K562 (cell line): ENCODE data around the gene DOLK. TPM values are rescaled to one million over a fixed set of nuclear protein-coding genes. Genes with fewer than 3 reads are reported as not detected.

Source experiments
- ATAC-seq: fragments of 200-7000 bp; cut with Tn5 transposase; 3 replicates; pipeline ENCODE4 v1.9.1; 2020; ENCODE audit warnings: moderate library complexity
- BruUV-seq: library from RNA; stranded (reverse); fragments of 400-500 nt; replicated peaks from 2 replicates; lab custom pipeline; 2021; lab: Mats Ljungman, UMichigan
- CTCF ChIA-PET: fragments of 300-600 bp; formaldehyde crosslinking; extraction: SDS; loops from one replicate; lab custom pipeline; 2021; ENCODE audit warnings: low intra/inter-chr PET ratio; lab: Yijun Ruan, JAX
- POLR2A ChIA-PET: fragments of 300-600, 350-650 bp; sonication (Branson Sonifier 250); formaldehyde crosslinking; extraction: SDS; loops from one replicate; lab custom pipeline; 2021; ENCODE audit warnings: antibody characterized with exemption, inconsistent platforms; lab: Yijun Ruan, JAX
- DNase-seq, 4 experiments: peaks; one replicate each; pipeline versions ENCODE4 v3.0.0 to v3.0.0-alpha.2; 2011 to 2018; ENCODE audit warnings: low spot score in 3 of 4, mixed read lengths in 3 of 4; ENCODE audit errors: extremely low read depth in 1 of 4
- FAIRE-seq: peaks from 2 replicates; lab custom pipeline; 2011; peaks lifted over from hg19 to GRCh38; lab: Jason Lieb, UNC
- H2AFZ ChIP-seq: 2 replicates; pipeline ENCODE4 v1.6.0; 2011; ENCODE audit warnings: low read depth, low read length, control low read depth, inconsistent platforms
- H3K27ac ChIP-seq: fragments of 200-600 bp; 3 replicates; pipeline ENCODE4 v1.8.0; 2011; ENCODE audit warnings: low read depth, mild to moderate bottlenecking, control low read depth, inconsistent platforms, low read length, moderate library complexity, mixed read lengths; ENCODE audit errors: extremely low read depth
- H3K27me3 ChIP-seq, 2 experiments: fragments of 300-600 bp in 1 of 2; 2 replicates in 1 of 2; 3 replicates in 1 of 2; pipeline versions ENCODE4 v1.6.0 to v1.8.0; 2011; ENCODE audit warnings: inconsistent platforms in 2 of 2, low read length in 2 of 2, mild to moderate bottlenecking in 1 of 2, mixed read lengths in 1 of 2, moderate library complexity in 1 of 2; ENCODE audit not compliant: control insufficient read depth in 2 of 2, insufficient read depth in 2 of 2
- H3K36me3 ChIP-seq: fragments of 300-600 bp; 3 replicates; pipeline ENCODE4 v1.8.0; 2011; ENCODE audit warnings: mild to moderate bottlenecking, low read length, inconsistent platforms; ENCODE audit not compliant: control insufficient read depth, insufficient read depth
- H3K4me1 ChIP-seq, 2 experiments: fragments of 200-600 bp in 1 of 2; replicated peaks in 1 of 2; 2 replicates in 1 of 2; 3 replicates in 1 of 2; pipeline versions ENCODE4 v1.5.1 to v1.8.0; 2011; ENCODE audit warnings: inconsistent platforms in 2 of 2, low read length in 2 of 2, mild to moderate bottlenecking in 1 of 2, mixed read lengths in 1 of 2, moderate library complexity in 1 of 2; ENCODE audit not compliant: control insufficient read depth in 2 of 2, insufficient read depth in 2 of 2
- H3K4me2 ChIP-seq: 2 replicates; pipeline ENCODE4 v1.6.1; 2011; ENCODE audit warnings: low read length, control low read depth, inconsistent platforms, mixed read lengths; ENCODE audit not compliant: insufficient read depth
- H3K4me3 ChIP-seq: fragments of 200-600 bp; sonication (generic), shearing (Covaris generic); 2 replicates; pipeline ENCODE4 v1.5.1; 2016; ENCODE audit warnings: control low read depth, inconsistent platforms
- H3K79me2 ChIP-seq: fragments of 200-600 bp; 3 replicates; pipeline ENCODE4 v1.8.0; 2011; ENCODE audit warnings: low read length, inconsistent platforms; ENCODE audit not compliant: control insufficient read depth, insufficient read depth
- H3K9ac ChIP-seq, 2 experiments: 2 replicates each; pipeline versions ENCODE4 v1.6.0 to v1.6.1; 2011; ENCODE audit warnings: low read depth in 2 of 2, low read length in 2 of 2, control low read depth in 1 of 2, inconsistent platforms in 1 of 2, mild to moderate bottlenecking in 1 of 2, mixed read lengths in 1 of 2; ENCODE audit not compliant: insufficient read depth in 1 of 2
- H3K9me1 ChIP-seq: one replicate; pipeline ENCODE4 v1.6.0; 2011; ENCODE audit warnings: inconsistent platforms, mild to moderate bottlenecking, low read length, moderate library complexity; ENCODE audit not compliant: control insufficient read depth, insufficient read depth
- H3K9me3 ChIP-seq: replicated peaks from 2 replicates; pipeline ENCODE4 v1.5.1; 2011; ENCODE audit warnings: low read depth, low read length, inconsistent platforms; ENCODE audit not compliant: control insufficient read depth, insufficient read depth
- H4K20me1 ChIP-seq: replicated peaks from 2 replicates; pipeline ENCODE4 v1.6.1; 2011; ENCODE audit warnings: low read length, inconsistent platforms, mixed read lengths; ENCODE audit not compliant: control insufficient read depth, insufficient read depth
- ARID4B ChIP-seq: sonication (generic); formaldehyde crosslinking; IDR thresholded peaks from 2 replicates; pipeline ENCODE4 v1.8.0; 2022; ENCODE audit warnings: mild to moderate bottlenecking, missing genetic modification reagents
- CREB1 ChIP-seq, 2 experiments: sonication (generic) in 1 of 2; formaldehyde crosslinking in 1 of 2; IDR thresholded peaks; 2 replicates each; pipeline versions ENCODE4 v1.6.1 to v1.8.0; 2012 to 2022; ENCODE audit warnings: inconsistent platforms in 1 of 2, mild to moderate bottlenecking in 1 of 2, missing genetic modification reagents in 1 of 2, moderate library complexity in 1 of 2
- EGR1 ChIP-seq: fragments of 450-650 bp; conservative IDR thresholded peaks from 2 replicates; pipeline ENCODE4 v1.6.1; 2017; ENCODE audit warnings: mild to moderate bottlenecking
- MCM2 ChIP-seq: fragments of 450-650 bp; IDR thresholded peaks from 2 replicates; pipeline ENCODE4 v1.6.1; 2017; ENCODE audit warnings: low read depth, mild to moderate bottlenecking
- NELFE ChIP-seq: IDR thresholded peaks from 2 replicates; pipeline ENCODE4 v1.6.1; 2011; ENCODE audit warnings: mild to moderate bottlenecking; ENCODE audit not compliant: insufficient read depth, insufficient read length
- NR2C2 ChIP-seq, 2 experiments: fragments of 200-800 bp in 1 of 2; sonication (Bioruptor generic) in 1 of 2; sonication (generic) in 1 of 2; formaldehyde crosslinking in 1 of 2; IDR thresholded peaks; 2 replicates each; pipeline versions ENCODE4 v1.6.1 to v1.8.0; 2016 to 2022; ENCODE audit warnings: mild to moderate bottlenecking in 1 of 2, missing compliant biosample characterization in 1 of 2, missing genetic modification characterization in 1 of 2, missing genetic modification reagents in 1 of 2
- ZNF445 ChIP-seq: fragments of 250-450 bp; sonication (Bioruptor Pico); IDR thresholded peaks from 2 replicates; pipeline ENCODE4 v1.4.0; 2020; ENCODE audit warnings: low read depth, mild to moderate bottlenecking, moderate library complexity
- WGBS: fragments of 100-300 bp; shearing (Covaris generic); methylation state at CpG from one replicate; pipeline ENCODE4 v1.1.6; 2016; ENCODE audit warnings: low coverage, mixed read lengths; ENCODE audit not compliant: insufficient coverage; ENCODE audit errors: missing lambda C conversion rate; 5-methylcytosine and 5-hydroxymethylcytosine counted together
- in situ Hi-C: fragments of 300-500 bp; cut with MboI; formaldehyde crosslinking; loops from 4 replicates; pipeline ENCODE4 v1.15.0; 2018; ENCODE audit warnings: inconsistent platforms, mixed read lengths
- intact Hi-C: fragments of 100-400 bp; cut with micrococcal nuclease; formaldehyde crosslinking; loops from 2 replicates; pipeline ENCODE4 v1.14.2; 2022
- polyA plus RNA-seq, 8 experiments: library from polyadenylated mRNA; depleted of rRNA in 4 of 8; stranded (reverse) in 5 of 8; unstranded in 3 of 8; fragments of >200 nt; fragmentation: Nextera tagmentation in 2 of 8; fragmentation: Illumina TruSeq in 1 of 8; extraction: Ambion mirVana in 2 of 8; extraction: Trizol in 1 of 8; gene quantifications; 2 replicates each; pipeline versions ENCODE4 v1.2.1 to v1.2.3, GENCODE V29; 2011 to 2014; ENCODE audit warnings: inconsistent platforms in 1 of 8, missing spikeins in 1 of 8
- total RNA-seq, 7 experiments: library from RNA; depleted of rRNA in 6 of 7; stranded (reverse); fragments of >200 nt in 6 of 7; fragmentation: Illumina TruSeq in 2 of 7; extraction: Trizol in 2 of 7; gene quantifications; 2 replicates each; pipeline versions ENCODE4 v1.2.1 to v1.2.3, GENCODE V29; 2011 to 2021; ENCODE audit warnings: low replicate concordance in 1 of 7

DOLK gene
- total and polyA plus RNA-seq, 9 of the 15 experiments (the other 6 are each of a cell fraction or from before 2014, with no cell fraction given) = 2.6 to 14.2 (median 11.7) TPM

DNA sequence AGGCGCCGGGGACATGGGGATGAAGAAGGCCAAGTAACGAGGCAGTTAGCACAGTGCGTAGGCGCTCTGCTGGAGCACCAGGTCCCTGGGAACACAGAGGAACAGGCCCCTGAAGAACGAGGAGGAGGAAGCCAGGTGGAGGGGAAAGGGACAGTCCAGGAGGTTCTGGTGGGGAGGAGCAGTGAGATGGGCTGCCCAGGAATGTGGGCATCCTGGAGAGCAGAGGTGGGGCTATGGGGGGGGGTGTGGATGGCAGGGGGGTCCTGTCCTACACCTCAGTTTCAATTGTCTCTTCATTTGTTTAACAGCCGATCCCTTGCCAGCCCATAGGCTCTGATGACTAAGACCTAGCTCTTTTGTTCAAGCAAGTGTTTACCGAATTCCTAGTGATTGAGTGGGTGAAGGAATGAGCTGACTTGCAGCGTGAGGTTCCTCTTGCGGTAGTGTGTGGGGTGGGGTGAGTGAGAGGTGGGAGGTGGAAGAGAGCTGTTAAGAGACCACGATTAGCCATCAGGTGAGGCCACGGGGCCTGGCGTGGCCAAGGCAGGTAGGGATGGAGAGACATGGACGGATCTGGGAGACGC is 35.0 kb downstream of the DOLK start:
- peaks cover 17 to 48% of the 10 kb centered on the region in 2 experiments for H3K4me1 ChIP-seq

DNA sequence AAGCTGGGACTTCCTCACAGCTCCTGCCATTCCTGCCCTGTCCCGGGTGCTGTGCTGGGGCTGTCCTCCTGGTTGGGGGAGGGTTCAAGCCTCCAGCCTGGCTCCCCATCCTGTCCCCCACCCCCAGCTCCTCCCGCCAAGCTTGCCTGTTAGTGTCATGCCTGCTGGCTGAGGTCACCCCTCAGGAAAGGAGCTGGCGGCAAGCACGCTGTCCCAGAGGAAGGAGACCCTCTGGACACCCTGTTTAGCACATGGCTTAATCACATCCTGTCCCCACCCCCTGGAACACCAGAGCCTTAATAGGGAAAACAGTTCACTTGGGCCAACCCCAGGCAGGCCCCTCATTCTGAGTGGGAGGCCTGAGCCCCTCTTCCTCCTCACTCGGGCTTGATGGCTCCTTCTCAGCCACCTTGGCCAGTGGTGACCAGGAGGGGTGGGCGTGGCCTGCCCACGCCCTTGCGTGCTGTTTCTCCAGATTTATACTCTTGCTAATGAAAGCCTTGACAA is 35.8 kb downstream of the DOLK start:
- FAIRE-seq (no peak), DNase-seq (peak in 2 of 4 experiments; percentile 18 to 45), ATAC-seq (peak; percentile 47)
- Histone ChIP-seq H3K4me2 (no peak overlapping the region), H3K4me1 (peaks cover 17 to 49% of the 10 kb centered on the region in 2 experiments), H2AFZ (no peak overlapping the region), H3K9ac (peak overlapping the region in 1 of 2 experiments; percentile 86; a peak in 2 of 4 replicates), H3K36me3 (peaks cover 58% of the 10 kb centered on the region; the same call in 2 of the 3 replicates), H3K27me3 (no peaks in the 10 kb centered on the region; a peak in 1 of 5 replicates), H3K27ac (no peak overlapping the region), H3K79me2 (0 out of 3 replicates have a peak, but pooled peaks cover 11% of the 10 kb centered on the region), H3K9me1 (no peaks in the 10 kb centered on the region), H3K4me3 (no peak overlapping the region), H3K9me3 (no peaks in the 10 kb centered on the region), H4K20me1 (no peaks in the 10 kb centered on the region; the same call in 1 of the 2 replicates)
- ChIA-PET POLR2A (interaction anchor here (3.1 kb wide), 1 partner anchor 12 kb away, joined by 7 read pairs; no protein-coding TSS in a partner anchor), CTCF (no interaction called here)
- no TSS peak for BruUV-seq
- in situ Hi-C loops = no loop called here
- intact Hi-C loops = no loop called here
- 49% methylated on average over 7 of the region's 8 CpGs for WGBS
- TF ChIP-seq ARID4B (CRISPR knock-in tag) = 0 out of 2 replicates have a peak, but pooled peaks have one; percentile 43
- TF ChIP-seq ZNF445 (CRISPR knock-in tag) = no peak
- TF ChIP-seq NR2C2 (CRISPR knock-in tag; IDR thresholded peaks at IDR 0.05) = no peak
- no peak for TF ChIP-seq NR2C2 (tag; IDR thresholded peaks at IDR 0.05)
- TF ChIP-seq NELFE = no peak
- TF ChIP-seq CREB1 (IDR thresholded peaks at IDR 0.05) = no peak
- TF ChIP-seq CREB1 (CRISPR knock-in tag; IDR thresholded peaks at IDR 0.05) = no peak

More for the DNA sequence above, 35.0 kb downstream of the DOLK start:
- H3K27me3 ChIP-seq = no peaks in the 10 kb centered on the region; a peak in 1 of 5 replicates
- CTCF ChIA-PET = no interaction called here
- H3K36me3 ChIP-seq = peaks cover 57% of the 10 kb centered on the region; the same call in 2 of the 3 replicates
- H2AFZ ChIP-seq = no peak overlapping the region
- 0 out of 3 replicates have a peak, but pooled peaks cover 11% of the 10 kb centered on the region for H3K79me2 ChIP-seq
- no peaks in the 10 kb centered on the region for H3K9me1 ChIP-seq
- H3K4me2 ChIP-seq = no peak overlapping the region
- no peaks in the 10 kb centered on the region; the same call in 1 of the 2 replicates for H4K20me1 ChIP-seq
- H3K9me3 ChIP-seq = no peaks in the 10 kb centered on the region
- no peak for FAIRE-seq
- intact Hi-C loops (no loop called here), in situ Hi-C loops (no loop called here)
- H3K27ac ChIP-seq = no peak overlapping the region
- H3K4me3 ChIP-seq = no peak overlapping the region
- TF ChIP-seq EGR1 (peak; percentile 41; the same call in 1 of the 2 replicates), MCM2 (no peak)
- no peak for DNase-seq
- no TSS peak for BruUV-seq
- H3K9ac ChIP-seq = peak overlapping the region in 1 of 2 experiments; percentile 4; a peak in 2 of 4 replicates
- POLR2A ChIA-PET = interaction anchor here (1.1 kb wide), 1 partner anchor 17 kb away, joined by 3 read pairs; no protein-coding TSS in a partner anchor
- 78% methylated on average over 15 of the region's 15 CpGs for WGBS
- no peak for ATAC-seq
